Stimulated activated naive B cell treated with anti-CD40 and anti-IgM and Interleukin-4, amounts not matched to agents 10 μg/mL and 1 μg/mL and 100 μg/mL, for 72 hours (primary cell): ENCODE measurements around the gene TIRAP.

ENCODE experiments used
- ATAC-seq, 2 donors: fragments of 150-1000 bp; cut with Tn5 transposase; replicated peaks; 2 replicates each; pipeline ENCODE4 v1.10.0; 2021; ENCODE audit warnings: moderate library complexity in 1 of 2
- DNase-seq: peaks from one replicate; pipeline ENCODE4 v3.0.0; 2021
- H3K27ac Mint-ChIP-seq: one replicate; pipeline ENCODE4 v1.8.0; 2022; ENCODE audit warnings: mild to moderate bottlenecking, mixed read lengths
- H3K27me3 Mint-ChIP-seq, 2 donors: one replicate each; pipeline ENCODE4 v1.8.0; 2022; ENCODE audit warnings: mixed read lengths in 2 of 2
- H3K36me3 Mint-ChIP-seq, 2 donors: one replicate each; pipeline ENCODE4 v1.8.0; 2022; ENCODE audit warnings: mixed read lengths in 2 of 2, mild to moderate bottlenecking in 1 of 2
- H3K4me1 Mint-ChIP-seq, 2 donors: one replicate each; pipeline ENCODE4 v1.8.0; 2022; ENCODE audit warnings: mixed read lengths in 2 of 2, mild to moderate bottlenecking in 1 of 2
- H3K4me3 Mint-ChIP-seq, 2 donors: one replicate each; pipeline ENCODE4 v1.8.0; 2022; ENCODE audit warnings: mild to moderate bottlenecking in 2 of 2, mixed read lengths in 2 of 2, moderate library complexity in 1 of 2
- H3K9me3 Mint-ChIP-seq, 2 donors: one replicate each; pipeline ENCODE4 v1.8.0; 2022; ENCODE audit warnings: mixed read lengths in 2 of 2, mild to moderate bottlenecking in 1 of 2

The TIRAP gene

DNA sequence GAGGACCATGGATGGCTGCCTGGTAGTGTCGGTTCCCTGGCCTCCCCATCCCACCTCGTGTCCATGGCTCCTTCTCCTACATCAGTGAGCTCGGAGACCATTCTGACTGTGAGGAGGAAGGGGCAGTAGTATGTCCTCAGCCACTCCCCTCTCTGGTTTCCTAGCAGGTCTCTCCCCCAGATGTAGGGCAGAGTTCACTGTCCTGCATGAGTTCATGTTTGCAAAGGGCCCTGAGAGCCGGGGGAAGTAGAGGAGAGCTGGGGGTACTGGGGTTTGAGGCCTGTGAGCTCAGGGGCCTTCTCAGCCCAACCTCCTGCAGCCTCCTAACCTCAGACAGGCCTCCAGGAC, 54.2 kb downstream of the TIRAP start:
- no peaks in the 10 kb centered on the region for H3K9me3 Mint-ChIP-seq
- no peak overlapping the region for H3K27ac Mint-ChIP-seq
- H3K36me3 Mint-ChIP-seq: peaks cover 36 to 84% of the 10 kb centered on the region in 2 donors
- no peaks in the 10 kb centered on the region for H3K27me3 Mint-ChIP-seq
- peaks cover 9% of the 10 kb centered on the region in 2 donors for H3K4me1 Mint-ChIP-seq
- H3K4me3 Mint-ChIP-seq: no peak overlapping the region
- ATAC-seq: no peak
- DNase-seq: no peak

DNA sequence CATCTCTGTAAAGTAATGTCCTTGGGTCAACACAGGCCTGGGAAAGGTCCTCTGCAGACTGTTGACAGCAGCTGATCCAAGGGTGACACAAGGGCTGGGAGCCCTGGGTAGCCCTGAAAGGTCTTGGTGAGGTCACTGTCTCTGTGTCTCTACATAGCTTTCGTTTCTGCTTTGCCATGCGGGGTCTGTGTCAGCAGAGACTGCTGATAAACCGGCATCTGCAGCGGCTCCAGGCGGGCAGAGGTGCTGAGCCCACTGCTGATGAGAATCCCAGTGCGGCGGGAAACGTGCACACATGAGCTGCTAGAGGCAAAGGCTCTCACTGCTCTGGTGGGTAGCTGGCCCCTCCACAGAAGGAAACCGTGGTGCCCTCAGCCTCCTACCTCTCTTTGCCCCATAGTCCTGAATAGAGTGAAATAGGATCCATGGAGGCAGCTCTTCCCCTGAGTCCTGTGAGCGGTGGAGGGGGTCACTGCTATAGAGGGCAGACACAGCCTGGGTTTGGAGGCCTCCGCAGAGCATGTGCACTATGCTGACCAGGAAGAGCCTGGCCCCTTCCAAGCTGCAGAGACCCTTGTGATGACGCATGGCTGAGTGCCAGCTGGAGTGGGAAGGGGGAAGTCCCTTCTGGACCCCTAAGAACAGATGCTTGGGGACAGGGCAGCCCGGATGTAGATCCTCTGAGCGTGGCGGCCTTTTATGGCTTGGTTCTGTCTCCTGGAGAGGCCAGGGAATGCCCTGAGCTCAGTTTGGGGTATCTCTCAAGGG, 54.8 kb downstream of the TIRAP start:
- Mint-ChIP-seq H3K4me1 (peaks cover 9% of the 10 kb centered on the region in 2 donors), H3K4me3 (no peak overlapping the region), H3K27ac (no peak overlapping the region), H3K27me3 (no peaks in the 10 kb centered on the region), H3K9me3 (no peaks in the 10 kb centered on the region), H3K36me3 (peaks cover 36 to 84% of the 10 kb centered on the region in 2 donors)
- ATAC-seq (peak in 1 of 2 donors; percentile 12), DNase-seq (no peak)

DNA sequence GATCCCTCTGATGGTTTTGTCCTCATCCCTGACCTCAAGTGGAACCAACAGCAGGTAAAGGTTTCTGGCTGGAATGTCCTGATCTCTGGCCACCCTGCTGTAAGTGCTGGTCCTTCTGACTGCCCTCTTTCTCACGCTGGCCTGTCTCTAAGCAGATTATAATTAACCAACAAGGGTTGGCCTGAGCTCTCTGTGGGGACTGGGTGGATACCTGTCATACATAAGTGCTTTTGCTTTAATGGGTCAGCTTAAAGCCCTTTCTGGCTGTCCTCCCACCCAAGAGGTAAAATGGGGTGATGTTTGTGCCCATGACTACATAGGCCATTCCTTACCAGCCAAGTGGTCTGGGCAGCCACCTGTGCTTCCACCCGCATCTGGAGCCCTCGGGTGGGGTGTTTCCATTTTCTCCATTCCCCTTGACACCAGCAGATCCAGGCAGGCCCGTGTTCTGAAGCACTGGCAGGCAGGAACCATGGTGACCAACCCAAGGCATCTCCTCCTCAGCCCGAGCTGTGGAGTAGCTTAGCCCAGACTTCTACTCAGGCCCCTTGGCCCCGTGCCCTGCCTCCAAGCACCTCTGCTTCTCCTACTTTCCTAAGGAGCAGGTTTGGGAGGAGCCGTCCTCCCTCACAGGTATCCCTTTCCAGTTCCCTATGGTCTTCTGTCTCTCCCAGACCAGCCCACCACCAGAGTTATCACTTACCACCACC, 55.6 kb downstream of the TIRAP start:
- no peaks in the 10 kb centered on the region for H3K27me3 Mint-ChIP-seq
- peaks cover 9% of the 10 kb centered on the region in 2 donors for H3K4me1 Mint-ChIP-seq
- no peak overlapping the region for H3K4me3 Mint-ChIP-seq
- DNase-seq (no peak), ATAC-seq (no peak)
- H3K9me3 Mint-ChIP-seq: no peaks in the 10 kb centered on the region
- peaks cover 35 to 81% of the 10 kb centered on the region in 2 donors for H3K36me3 Mint-ChIP-seq
- H3K27ac Mint-ChIP-seq: peak overlapping the region; percentile 2

DNA sequence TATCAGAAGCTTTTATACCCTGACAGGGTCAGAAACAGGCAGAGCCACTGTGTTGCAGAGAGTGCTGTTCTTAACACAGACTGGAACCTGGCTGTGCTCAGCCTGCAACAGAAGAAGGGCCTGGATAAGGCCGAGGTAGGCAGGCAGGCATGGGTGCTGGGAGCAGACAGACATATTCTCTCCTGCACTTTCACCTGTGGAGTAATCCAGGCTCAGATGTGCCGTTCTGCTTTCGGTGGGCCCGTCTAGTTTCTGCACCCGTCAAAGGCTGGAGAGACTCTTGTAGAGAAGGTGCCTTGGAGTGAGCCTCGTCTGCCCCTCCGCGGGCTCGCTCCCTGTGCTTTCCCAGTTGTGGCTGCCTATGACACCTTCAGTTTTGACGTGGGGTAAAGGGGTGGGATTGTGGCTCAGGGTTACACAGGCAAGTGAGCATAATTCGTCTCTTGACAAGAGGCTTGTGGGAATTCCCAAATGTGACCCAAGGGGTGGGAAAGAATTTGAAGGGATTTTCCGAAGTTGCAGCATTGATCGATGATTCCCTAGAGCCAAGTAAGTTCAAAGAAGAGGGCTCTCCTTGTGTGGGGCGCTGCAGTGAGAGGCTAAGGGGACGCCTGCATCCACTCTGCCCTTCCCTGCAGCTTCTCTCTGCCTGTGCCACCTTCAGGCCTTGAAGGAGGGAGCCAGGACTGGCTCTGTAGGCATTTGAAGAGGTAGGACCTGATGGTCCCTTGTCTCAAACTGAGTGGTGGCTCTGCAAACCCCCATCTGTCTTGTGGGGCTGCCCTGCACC, 56.4 kb downstream of the TIRAP start:
- peaks cover 9% of the 10 kb centered on the region in 2 donors for H3K4me1 Mint-ChIP-seq
- H3K27ac Mint-ChIP-seq: peak overlapping the region; percentile 20
- ATAC-seq (no peak), DNase-seq (no peak)
- no peaks in the 10 kb centered on the region for H3K9me3 Mint-ChIP-seq
- H3K36me3 Mint-ChIP-seq: peaks cover 35 to 83% of the 10 kb centered on the region in 2 donors
- no peaks in the 10 kb centered on the region for H3K27me3 Mint-ChIP-seq
- no peak overlapping the region for H3K4me3 Mint-ChIP-seq

DNA sequence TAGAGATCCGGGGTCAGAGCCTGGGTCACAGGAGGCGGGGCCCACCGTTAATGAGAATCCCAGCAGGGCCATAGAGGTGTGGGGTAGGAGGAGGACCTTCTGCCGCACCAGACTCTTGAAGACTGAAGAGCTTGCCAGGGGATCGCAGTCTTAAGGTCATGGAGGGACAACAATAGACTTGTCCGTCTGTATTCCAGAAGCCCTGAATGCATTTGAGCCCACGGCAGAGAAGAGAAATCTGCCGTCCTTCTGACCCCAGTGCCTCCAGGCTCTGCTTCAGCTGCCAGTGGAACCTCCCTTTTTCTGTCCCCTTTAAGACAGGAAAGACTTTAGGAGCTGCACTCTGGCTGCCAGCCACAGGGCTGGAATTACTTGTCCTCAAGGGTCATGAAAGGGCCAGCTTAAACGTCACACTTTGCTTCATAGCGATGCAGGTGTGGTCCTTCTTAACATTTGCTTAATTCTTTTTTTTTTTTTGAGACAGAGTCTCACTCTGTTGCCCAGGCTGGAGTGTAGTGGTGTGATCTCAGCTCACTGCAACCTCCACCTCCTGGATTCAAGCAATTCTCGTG, 57.1 kb downstream of the TIRAP start:
- Mint-ChIP-seq H3K4me3 (no peak overlapping the region), H3K9me3 (no peaks in the 10 kb centered on the region), H3K36me3 (peaks cover 41 to 85% of the 10 kb centered on the region in 2 donors), H3K4me1 (peaks cover 8 to 9% of the 10 kb centered on the region in 2 donors), H3K27me3 (no peaks in the 10 kb centered on the region), H3K27ac (no peak overlapping the region)
- ATAC-seq (no peak), DNase-seq (no peak)

DNA sequence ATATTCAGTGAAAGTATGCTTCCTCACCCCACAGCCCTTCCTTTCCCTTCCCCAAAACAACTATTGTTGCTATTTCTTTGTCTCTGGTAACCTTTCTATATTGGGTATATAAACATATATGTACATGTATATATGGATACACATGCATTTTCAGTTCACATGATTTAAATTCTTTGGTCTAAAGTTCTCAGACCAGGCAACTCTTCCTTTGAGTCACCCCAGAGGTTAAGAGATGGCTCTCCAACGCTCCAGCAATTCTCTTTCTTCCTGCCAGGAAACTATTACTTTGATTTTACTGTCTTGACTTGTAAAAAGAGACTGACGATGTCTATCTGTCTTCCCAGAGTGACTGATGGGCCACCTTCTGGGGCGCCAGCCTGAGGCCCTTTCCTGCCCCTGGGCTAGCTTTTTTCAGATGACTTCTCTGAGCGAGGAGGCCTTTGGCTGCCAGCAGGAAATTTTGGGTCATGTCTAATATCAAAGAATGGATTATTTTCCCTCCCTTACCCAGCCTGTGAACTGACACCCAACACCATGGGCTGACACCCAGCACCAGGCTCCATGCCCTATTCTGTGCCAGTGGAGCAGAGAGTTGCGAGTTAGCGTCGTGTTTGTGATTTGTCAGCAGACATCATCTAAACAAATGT, 58.2 kb downstream of the TIRAP start:
- H3K27ac Mint-ChIP-seq: no peak overlapping the region
- H3K9me3 Mint-ChIP-seq: no peaks in the 10 kb centered on the region
- ATAC-seq (no peak), DNase-seq (no peak)
- peaks cover 49 to 87% of the 10 kb centered on the region in 2 donors for H3K36me3 Mint-ChIP-seq
- no peaks in the 10 kb centered on the region for H3K27me3 Mint-ChIP-seq
- no peak overlapping the region for H3K4me3 Mint-ChIP-seq
- peaks cover 6 to 18% of the 10 kb centered on the region in 2 donors for H3K4me1 Mint-ChIP-seq

DNA sequence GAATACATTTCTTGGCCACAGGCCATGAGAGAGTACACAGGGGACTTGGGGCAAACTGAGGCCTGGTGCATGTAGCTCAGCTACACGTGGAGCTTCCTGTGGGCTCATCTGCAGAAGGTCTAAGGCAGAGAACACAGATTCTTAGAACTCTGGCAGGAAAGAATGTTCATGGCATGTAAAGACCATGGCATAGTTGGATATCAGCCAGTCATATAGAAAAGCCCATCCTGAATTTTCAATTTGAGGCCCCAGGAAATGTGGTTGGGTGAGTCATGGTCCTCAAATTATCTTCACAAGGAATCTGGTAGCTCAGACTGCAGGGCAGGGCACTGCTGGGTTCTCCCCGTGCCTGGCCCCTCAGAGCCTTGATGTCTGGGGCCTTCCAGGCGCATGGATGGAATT, 58.9 kb downstream of the TIRAP start:
- no peak overlapping the region for H3K4me3 Mint-ChIP-seq
- no peak for ATAC-seq
- H3K4me1 Mint-ChIP-seq: peaks cover 0 to 13% of the 10 kb centered on the region in 2 donors
- H3K27me3 Mint-ChIP-seq: no peaks in the 10 kb centered on the region
- DNase-seq: no peak
- no peak overlapping the region for H3K27ac Mint-ChIP-seq
- no peaks in the 10 kb centered on the region for H3K9me3 Mint-ChIP-seq
- peaks cover 50 to 83% of the 10 kb centered on the region in 2 donors for H3K36me3 Mint-ChIP-seq

DNA sequence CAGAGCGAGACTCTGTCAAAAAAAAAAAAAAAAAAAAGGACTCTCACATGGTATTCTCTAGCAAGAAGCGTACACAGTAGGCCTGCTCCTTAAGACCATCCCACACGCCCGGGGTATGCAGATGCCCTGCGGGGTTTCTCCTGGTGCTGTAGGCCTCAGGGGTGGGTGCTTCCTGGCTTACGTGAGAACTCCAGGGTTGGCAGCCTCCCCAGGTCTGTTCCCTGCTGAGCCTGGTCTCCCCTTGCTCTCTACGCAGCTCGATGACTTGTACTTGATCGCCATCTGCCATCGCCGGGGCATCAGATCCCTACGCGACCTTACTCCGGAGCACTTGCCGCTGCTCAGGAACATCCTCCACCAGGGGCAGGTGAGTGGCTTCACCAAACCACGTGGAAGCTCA, 60.2 kb downstream of the TIRAP start:
- DNase-seq: no peak
- H3K36me3 Mint-ChIP-seq: peaks cover 53 to 79% of the 10 kb centered on the region in 2 donors
- peaks cover 0 to 12% of the 10 kb centered on the region in 2 donors for H3K4me1 Mint-ChIP-seq
- ATAC-seq: no peak
- H3K27me3 Mint-ChIP-seq: no peaks in the 10 kb centered on the region
- no peak overlapping the region for H3K4me3 Mint-ChIP-seq
- no peaks in the 10 kb centered on the region for H3K9me3 Mint-ChIP-seq
- H3K27ac Mint-ChIP-seq: no peak overlapping the region
